T-helper 1 cell treated with Interleukin-12 subunit alpha and Interleukin-12 subunit beta and Interleukin-4 antibody, amounts not matched to agents 30 ng/mL and 1 ng/mL, for 36 hours (primary cell): ENCODE data around the gene POLH. TPM values are rescaled to one million over a fixed set of nuclear protein-coding genes. Genes with fewer than 3 reads are reported as not detected.

Experiments used
- total RNA-seq: library from RNA; stranded (reverse); gene quantifications from 2 replicates; pipeline ENCODE4 v1.2.3, GENCODE V29; 2022

The POLH gene
- total RNA-seq, 1 donor from 2014 or later = 62.5 TPM

Other genes starting within 250 kb of the POLH start
- 12.0 and 12.1 TPM in 2 replicates for gene ZNF318, start 206.5 kb upstream of the POLH start, total RNA-seq
- 52.3 and 54.5 TPM in 2 replicates for gene ABCC10, start 148.6 kb upstream of the POLH start, total RNA-seq
- 0.39 TPM in 2 replicates for gene DLK2, start 120.6 kb upstream of the POLH start, total RNA-seq
- gene TJAP1, start 98.6 kb upstream of the POLH start, total RNA-seq = 38.5 and 43.4 TPM in 2 replicates
- 0.10 and 0.27 TPM in 2 replicates for gene LRRC73, start 65.8 kb upstream of the POLH start, total RNA-seq
- 73.2 and 77.3 TPM in 2 replicates for gene YIPF3, start 59.3 kb upstream of the POLH start, total RNA-seq
- gene POLR1C, start 59.1 kb upstream of the POLH start, total RNA-seq = 40.1 and 45.5 TPM in 2 replicates
- 88.1 and 94.6 TPM in 2 replicates for gene XPO5, start 147 bp upstream of the POLH start, total RNA-seq
- gene GTPBP2, start 53.1 kb downstream of the POLH start, total RNA-seq = 99.1 and 104 TPM in 2 replicates
- 46.8 and 47.1 TPM in 2 replicates for gene MAD2L1BP, start 59.7 kb downstream of the POLH start, total RNA-seq
- not detected in 2 replicates for gene RSPH9, start 68.9 kb downstream of the POLH start, total RNA-seq
- gene MRPS18A, start 111.6 kb downstream of the POLH start, total RNA-seq = 41.6 and 45.0 TPM in 2 replicates
- 21.1 and 23.1 TPM in 2 replicates for gene VEGFA, start 194.0 kb downstream of the POLH start, total RNA-seq